Central memory CD4-positive, alpha-beta T cell (primary cell): ENCODE measurements around the gene INF2.
"Not testable (repeated sequence)": the region's sequence is repeated elsewhere in the genome, so short reads cannot be mapped to it uniquely, and the experiment has no call there.

Source experiments
- DNase-seq: peaks from one replicate; pipeline ENCODE4 v3.0.0; 2022

INF2 gene

DNA sequence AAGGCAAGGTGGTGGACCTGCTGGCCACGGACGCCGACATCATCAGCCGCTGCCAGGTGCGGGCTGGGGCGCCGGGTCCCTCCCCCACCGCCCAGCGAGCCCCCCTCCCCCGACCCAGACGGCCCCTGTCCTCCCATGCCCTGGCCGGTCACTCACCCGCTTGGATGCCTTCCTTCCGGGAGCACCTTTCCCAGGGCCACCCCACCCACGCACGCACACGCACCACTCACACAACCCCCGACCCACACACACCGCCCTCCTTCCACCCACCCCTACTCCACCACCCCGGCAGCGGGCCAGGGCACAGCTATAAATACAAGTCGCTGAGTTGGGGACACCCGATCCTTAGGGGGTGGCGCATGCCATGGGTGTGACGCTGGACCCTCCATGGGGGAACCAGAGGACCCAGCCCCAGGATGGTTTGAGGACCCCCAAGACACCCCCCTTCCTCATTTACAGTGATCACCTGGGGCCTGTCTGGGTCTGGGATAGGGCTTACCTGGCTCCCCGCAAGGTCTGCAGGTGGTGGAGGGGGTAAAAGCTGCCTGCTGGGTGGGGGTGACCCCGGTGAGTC lies 35.1 kb downstream of the INF2 start:
- no peak for DNase-seq

DNA sequence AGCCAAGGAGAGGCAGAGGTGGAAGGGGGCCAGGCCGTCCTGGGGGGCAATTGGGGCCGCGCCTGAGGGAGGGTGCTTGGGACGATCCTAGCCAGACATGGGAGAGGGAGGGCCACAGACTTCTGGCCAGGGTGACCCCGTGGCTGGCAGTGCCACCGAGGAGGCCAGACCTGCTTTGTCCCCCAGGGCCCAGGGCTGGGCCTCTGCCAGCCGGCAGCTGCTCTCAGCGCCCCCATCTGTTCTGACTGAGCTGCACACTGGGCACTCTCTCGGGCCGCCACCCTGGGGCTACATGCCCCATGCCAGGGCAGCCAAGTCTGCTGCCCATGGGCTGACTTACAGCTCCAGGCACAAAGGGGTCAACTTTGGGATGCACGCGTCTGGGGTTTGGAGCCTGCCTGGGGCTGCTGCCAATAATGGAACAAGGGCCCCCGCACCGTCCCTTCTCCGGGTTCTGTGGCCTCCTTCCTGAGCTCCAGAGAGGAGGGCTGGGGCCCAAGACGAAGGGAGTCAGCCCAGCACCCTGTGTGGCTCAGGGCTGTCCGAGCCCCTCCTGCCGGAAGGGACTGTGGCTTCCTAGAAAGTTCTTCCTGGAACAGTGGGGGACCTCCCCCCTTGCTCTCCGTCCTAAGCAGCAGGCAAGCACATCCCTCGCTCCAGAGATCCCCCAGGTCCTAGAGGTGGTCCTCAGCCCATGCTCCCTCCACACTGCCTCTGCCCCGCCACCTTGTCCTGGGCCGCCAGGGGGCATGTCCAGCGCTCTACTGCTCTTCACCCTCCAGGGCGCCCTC lies 35.8 kb downstream of the INF2 start:
- no peak for DNase-seq

DNA sequence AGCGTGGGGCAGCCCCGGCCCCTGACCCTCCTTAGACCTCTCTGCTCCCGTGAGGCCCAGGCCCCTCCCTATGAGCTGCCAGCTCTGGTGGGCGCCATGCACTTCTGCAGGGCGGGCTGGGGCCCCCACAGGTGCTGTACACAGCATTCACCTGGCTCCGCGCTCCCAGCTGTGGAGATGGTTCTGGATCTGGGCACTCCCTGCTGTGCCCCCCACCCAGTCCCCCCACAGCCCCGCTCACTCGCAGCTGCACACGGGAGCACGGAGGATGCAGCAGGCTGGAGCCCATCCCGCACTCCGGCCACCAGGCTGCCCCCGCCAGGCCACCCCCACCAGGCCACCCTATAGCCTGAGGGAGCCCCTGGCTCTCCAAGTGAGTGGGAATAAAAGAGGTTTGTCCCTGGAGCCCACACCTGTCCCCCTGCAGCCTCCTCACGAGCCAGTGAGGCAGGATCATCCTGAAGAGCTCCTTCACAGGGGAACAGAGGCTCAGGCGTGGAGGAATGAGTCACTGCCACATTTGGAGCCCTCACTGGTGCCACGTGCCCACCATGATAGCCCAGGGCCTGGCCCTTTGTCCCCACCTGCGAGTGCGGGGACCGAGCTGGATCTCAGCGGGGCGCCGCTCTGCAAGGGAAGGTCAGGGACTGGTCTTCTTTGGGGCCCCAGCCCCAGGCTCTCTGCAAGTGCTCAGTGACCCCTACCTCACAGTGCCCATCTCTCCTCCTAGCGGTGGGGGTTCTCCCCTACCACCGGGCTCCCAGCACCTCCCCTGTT lies 36.5 kb downstream of the INF2 start:
- no peak for DNase-seq

GRCh38 chr14:104726600-104727451 lies 37.4 kb downstream of the INF2 start:
- DNase-seq: no peak

DNA sequence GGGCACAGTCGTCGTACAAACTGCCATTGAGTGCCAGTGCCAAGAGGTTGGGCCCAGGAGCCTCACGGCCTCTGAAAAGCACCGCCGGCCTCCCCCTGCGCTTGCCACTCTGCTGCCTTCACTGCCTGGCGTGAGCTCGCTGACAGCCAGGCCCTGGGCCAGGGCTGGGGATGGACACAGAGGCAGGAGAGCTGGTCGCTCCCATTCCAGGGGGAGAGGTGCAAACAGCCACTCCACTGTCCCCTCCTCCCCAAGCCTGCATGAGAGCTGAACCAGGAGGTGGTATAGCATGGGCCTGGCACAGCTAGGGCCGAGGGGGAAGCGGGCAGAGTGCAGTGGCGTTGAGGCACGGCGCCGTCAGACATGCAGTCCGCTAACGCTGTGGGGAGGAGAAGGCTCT lies 39.2 kb downstream of the INF2 start:
- DNase-seq: no peak

DNA sequence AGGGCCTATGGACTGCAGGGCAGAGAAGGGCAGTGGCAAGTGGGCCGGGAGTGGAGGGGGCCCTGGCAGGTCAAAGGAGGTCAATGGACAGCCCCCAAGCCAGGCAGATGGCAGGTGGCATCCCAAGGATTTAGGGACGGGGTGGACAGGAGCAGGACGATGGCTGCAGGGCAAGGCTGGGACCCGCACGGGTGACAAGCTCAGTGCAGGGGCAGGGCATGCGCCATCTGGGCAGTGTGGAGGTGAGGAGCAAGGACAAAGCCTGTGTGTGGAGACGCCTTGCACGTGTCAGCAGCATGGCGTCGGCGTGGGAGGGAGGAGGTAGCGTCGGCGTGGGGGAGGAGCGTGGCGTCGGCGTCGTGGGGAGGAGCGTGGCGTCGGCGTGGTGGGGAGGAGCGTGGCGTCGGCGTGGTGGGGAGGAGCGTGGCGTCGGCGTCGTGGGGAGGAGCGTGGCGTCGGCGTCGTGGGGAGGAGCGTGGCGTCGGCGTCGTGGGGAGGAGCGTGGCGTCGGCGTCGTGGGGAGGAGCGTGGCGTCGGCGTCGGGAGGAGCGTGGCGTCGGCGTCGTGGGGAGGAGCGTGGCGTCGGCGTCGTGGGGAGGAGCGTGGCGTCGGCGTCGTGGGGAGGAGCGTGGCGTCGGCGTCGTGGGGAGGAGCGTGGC lies 39.9 kb downstream of the INF2 start:
- not testable (repeated sequence) for DNase-seq

- no peak for DNase-seq
Measured at GRCh38 chr14:104729835-104730181, 40.4 kb downstream of the INF2 start.

GRCh38 chr14:104730487-104730886 lies 41.1 kb downstream of the INF2 start:
- no peak for DNase-seq

GRCh38 chr14:104731320-104732294 lies 42.2 kb downstream of the INF2 start:
- DNase-seq: no peak

- no peak for DNase-seq
Measured at GRCh38 chr14:104732355-104732804, 43.0 kb downstream of the INF2 start.

GRCh38 chr14:104732931-104733681 lies 43.7 kb downstream of the INF2 start:
- no peak for DNase-seq

DNA sequence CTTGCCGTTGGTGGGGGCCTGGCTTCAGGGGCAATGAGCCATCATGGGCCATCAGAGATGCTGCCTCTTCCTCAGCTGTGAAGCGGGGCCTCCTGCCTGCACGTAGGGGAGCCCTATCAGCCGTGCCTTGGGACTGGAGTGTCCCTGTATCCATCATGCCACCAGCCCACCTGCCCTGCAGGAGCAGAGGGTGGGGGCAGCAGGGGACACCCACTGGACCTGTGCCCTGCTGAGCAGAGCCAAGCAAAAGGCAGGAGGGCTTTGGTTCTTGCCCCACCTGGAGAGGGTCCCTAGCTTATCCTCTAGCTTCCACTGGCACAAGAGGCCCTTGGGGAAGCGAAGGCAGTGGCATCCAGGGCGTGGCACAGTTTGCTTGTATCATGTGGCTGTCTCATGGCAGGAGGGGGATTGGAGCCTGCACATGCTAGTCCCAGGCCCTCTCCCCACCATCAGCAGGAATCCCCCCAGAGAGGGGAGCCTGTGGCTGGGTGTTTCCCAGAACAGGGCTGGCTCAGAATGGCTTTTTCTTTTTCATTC lies 44.7 kb downstream of the INF2 start:
- DNase-seq: no peak

- DNase-seq: no peak
Measured at GRCh38 chr14:104734601-104734990, 45.2 kb downstream of the INF2 start.

- no peak for DNase-seq
Measured at GRCh38 chr14:104734991-104735779, 45.8 kb downstream of the INF2 start.

GRCh38 chr14:104735830-104736642 lies 46.6 kb downstream of the INF2 start:
- no peak for DNase-seq

DNA sequence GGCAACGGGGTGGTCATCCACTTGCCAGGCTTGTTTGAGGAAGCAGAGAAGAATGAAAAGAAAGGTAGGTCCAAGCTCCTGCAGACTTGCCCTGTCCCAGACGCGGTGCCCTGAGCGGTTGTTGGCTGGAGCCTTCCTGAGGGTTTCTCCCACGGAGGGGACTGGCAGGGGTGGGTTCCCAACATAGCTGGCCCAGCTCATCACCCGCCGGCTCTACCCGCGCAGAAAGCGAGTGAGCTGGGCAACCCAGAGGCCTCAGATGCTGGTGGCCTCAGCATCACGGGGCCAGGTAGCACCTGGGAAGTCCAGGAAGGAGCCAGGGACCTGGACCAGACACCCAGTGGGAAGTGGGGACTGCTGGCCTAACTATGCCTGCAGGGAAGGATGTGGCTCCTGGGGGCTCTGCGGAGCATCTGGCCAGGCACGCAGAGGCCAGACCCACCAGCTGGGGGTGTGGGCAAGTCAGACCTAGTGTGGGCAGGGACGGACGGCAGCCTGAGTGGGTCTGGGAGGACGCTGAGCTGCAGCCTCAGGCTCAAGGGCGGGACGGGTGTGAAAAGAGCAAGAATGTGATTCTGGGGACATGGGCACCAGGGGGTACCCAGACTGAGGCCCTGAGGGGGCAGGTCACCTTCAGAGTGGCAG lies 49.1 kb downstream of the INF2 start:
- no peak for DNase-seq

GRCh38 chr14:104739026-104739425 lies 49.6 kb downstream of the INF2 start:
- no peak for DNase-seq
